ENCODE measurements around the gene GRB14.

Gene GRB14

DNA sequence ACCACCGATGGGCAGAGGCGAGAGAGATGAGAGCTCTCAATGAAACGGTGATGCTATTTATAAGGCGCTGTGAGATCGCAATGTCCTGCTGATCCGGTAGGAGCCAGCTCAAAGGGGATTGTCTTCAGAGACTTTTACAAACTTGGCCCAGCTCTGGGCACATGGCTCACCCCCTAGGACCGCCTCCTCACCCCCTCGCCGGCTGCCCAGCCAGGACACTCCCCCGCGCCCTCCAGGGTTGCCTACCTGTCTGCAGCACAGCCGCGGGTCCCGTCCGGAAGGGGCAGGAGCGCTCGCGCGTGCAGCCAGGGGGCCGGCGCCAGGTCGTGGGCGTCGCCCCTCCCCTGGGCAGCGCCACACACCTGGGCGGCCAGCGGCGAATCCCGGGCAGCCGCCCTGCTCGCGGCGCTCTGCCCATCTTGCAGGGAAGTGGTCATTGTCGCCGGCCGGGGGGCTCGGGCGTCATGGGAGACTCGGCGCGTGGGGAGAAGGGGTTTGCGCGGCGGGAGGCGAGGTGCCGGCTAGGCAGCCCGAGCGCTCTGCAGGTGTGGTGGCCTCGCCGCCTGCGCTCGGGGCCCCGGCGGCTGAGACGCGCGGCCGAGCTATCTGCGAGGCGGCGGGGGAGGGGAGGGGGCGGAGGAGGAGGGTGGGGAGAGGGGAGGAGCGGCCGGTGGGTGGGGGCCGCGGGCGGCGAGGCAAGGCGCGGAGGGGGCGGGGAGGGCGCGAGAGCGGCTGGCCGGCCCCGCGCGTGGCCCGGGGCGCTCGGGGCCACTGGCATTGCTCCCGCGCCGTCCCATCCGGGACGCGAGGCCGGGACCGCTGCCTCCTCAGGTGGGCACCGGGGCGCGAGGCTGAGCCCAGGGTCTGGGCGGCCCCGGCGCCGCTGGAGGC, at the start of gene GRB14:
Gene GRB14 (minus strand): TSS at position 610 of the 891 bp plus-strand sequence. CDS start 173 bp downstream, at position 437.
- TF ChIP-seq ZFX (IDR thresholded peaks at IDR 0.05; ENCODE audit: borderline replicate concordance), result no peak
- no peak; the same call in 1 of the 2 replicates for TF ChIP-seq CTCF (IDR thresholded peaks at IDR 0.05)
- peak within 1 kb of the TSS; percentile 65 for H3K27ac ChIP-seq

DNA sequence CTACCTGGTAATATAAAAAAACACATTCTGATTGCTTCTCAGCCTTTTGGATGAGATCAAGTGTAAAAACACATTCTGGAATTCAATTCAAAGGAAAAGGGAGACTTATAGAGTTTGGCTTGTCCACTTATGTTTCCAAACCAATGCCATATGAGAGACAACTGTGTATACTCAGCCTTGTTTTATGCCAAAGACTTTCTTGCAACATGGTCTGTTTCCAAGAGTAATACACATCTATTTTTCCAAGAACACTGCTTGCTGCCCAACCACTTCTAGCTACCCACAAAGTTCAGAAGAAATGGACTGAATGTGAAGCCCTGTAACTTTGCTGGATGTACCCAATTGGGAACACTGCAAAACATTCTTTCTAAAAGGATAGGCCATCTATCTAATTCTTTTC, 48.0 kb upstream of the GRB14 start:
- H3K27ac ChIP-seq, result no peak overlapping the region
- TF ChIP-seq ZFX (IDR thresholded peaks at IDR 0.05; ENCODE audit: borderline replicate concordance), result no peak
- TF ChIP-seq CTCF (IDR thresholded peaks at IDR 0.05), result no peak

- TF ChIP-seq ZFX (IDR thresholded peaks at IDR 0.05; ENCODE audit: borderline replicate concordance) (no peak), CTCF (IDR thresholded peaks at IDR 0.05) (no peak)
- H3K27ac ChIP-seq, result no peak overlapping the region
These were observed 46.3 kb upstream of the GRB14 start for GRCh38 chr2:164667566-164667965.

DNA sequence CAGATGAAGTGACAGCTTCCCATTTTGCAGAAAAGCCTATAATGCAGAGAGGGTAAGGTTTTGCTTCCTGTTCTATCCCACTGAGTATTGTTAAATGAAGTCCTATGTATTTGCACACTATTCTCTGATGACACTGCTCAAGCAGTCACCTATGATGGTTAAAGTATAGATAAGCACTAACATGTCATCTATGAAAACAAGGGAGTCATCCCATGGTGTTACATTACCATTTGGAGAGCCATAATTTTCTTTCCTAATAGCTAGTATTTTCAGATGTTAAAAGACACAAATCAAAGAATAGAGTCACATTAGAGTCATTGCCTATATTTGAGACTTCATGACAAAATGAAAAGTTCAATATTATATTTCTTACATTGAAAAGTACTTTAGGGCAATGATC, 42.8 kb upstream of the GRB14 start:
- TF ChIP-seq ZFX (IDR thresholded peaks at IDR 0.05; ENCODE audit: borderline replicate concordance), result no peak
- TF ChIP-seq CTCF (IDR thresholded peaks at IDR 0.05), result no peak

GRCh38 chr2:164662868-164663631, 41.8 kb upstream of the GRB14 start:
- TF ChIP-seq ZFX (IDR thresholded peaks at IDR 0.05; ENCODE audit: borderline replicate concordance) (no peak), CTCF (IDR thresholded peaks at IDR 0.05) (no peak)
- no peak overlapping the region for H3K27ac ChIP-seq

More for the DNA sequence above, 42.8 kb upstream of the GRB14 start:
- H3K27ac ChIP-seq, result no peak overlapping the region

- no peak overlapping the region for H3K27ac ChIP-seq
- TF ChIP-seq ZFX (IDR thresholded peaks at IDR 0.05; ENCODE audit: borderline replicate concordance) (no peak), CTCF (IDR thresholded peaks at IDR 0.05) (no peak)
These were observed 40.8 kb upstream of the GRB14 start for GRCh38 chr2:164662066-164662465.
